GM18868 (cell line): ENCODE results near the gene CEP68.
"Not testable (repeated sequence)": the region's sequence is repeated elsewhere in the genome, so short reads cannot be mapped to it uniquely, and the experiment has no call there.

Experiments used
- ATAC-seq: cut with Tn5 transposase; IDR thresholded peaks from one replicate; pipeline ENCODE4 v1.9.1; 2021; ENCODE audit warnings: mild to moderate bottlenecking, moderate library complexity; ENCODE audit not compliant: unreplicated experiment

Gene CEP68

DNA sequence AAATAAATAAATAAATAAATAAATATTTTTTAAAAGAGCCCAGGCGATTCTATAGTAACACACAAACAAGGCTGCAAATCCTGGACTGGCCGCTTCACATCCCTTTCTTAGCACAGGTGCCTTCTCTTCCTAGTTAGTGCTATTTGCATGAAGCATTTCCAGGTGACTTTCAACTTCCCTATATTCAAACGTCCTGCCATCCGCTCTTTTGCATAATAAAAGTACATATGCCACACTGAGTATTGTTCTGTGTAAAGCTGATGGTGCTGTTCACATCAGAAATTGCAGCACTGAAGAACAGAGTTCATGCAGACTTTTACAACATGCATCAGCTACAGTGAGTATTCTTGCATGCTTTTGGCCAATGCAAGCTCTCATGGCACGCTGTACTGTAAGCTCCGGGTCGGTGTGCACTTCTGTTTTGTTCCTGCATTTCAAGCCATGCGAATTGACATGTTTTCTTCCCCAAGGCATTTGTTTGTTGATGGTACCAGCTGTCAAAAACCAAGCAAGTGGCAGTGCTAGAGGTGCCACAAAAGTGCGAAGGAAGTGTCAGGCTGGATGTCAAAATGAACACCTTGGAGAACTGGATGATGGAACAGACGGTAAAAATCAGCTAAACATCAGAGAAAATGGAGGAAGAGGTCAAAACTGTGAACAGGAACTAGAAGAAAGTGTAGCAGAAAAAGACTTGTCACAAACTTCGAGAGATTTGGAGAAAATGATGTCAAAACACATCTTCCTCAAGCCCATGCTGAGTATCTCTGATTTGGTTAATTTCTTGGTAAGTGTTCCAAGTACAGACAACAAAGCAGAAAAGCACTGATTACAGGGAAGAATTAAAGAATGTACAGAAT is 25.5 kb upstream of the CEP68 start:
- no peak for ATAC-seq

DNA sequence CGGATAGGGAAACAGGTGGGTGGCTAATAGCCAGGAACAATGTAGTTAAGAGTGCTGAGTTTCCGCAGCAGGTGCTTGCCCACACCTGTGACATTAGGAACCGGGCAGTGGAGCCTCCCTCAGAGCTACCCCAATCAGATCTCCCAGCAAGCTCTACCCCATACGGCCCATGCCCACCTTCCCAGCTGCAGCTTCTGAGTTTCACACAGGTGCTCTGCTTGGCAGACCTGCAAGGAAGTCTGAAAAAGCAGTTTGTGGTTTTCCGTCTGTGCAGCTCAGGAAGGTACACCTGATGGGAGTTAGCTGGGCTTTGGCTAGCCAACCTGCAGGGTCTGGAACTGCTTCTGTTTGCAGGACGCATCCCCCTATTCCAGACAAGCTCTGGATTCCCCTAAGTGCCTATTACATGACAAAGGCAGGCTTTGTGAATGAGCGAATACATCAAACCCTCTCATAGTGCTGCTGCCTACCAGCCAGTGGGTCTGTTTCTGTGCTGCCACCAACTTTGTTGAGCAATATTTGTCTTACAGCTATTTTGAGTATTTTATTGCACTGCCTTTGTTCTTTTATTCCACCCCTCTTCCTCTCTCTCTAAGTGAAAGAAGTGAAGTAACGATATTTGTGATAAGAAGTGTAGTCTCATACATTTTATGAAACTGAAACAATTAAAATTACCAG is 24.7 kb upstream of the CEP68 start:
- peak; percentile 27 for ATAC-seq

DNA sequence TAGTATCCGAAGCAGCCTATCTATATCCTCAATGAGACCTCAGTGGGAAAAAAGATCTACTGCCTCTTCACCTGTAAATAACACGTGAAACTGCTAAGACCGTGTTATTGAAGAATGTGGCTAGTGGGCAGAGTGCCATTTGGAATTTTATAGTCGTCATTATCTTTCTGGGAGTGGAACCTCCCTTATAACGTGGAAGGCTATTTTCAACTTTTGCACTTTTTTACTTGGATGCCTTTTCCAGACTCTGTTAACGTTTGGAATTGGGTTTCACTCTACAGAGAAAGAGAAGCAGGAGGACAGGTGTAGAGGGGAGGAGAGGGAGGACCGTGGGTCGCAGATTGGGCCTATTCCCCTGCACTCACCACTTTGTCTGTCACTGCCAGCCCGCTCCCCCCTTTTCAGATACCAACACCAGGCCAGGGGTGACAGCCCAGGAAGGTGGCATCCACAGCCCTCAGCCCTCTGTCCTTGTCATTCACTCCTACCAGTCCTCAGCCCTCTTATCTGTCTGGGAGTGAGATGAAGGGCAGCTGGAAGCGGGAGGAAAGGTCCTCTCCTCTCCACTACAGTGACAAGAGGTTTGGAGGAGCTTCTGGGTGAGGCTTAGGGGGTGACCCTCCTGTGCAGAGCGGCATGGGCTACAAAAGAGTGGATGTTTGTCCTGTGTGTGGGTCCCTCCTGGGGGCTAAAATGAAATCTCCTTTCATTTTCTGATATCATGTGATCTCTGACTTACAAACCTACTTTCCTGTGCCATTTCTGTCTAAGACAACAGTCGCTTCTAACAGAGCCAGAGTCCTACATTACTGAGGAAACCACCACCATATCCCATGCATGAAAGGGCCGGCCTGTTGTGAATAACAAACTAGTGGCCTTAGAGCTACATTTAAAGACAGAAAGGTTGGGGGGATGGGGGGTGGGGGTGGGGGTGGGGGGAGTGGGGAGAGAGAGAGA is 23.9 kb upstream of the CEP68 start:
- ATAC-seq = no peak

DNA sequence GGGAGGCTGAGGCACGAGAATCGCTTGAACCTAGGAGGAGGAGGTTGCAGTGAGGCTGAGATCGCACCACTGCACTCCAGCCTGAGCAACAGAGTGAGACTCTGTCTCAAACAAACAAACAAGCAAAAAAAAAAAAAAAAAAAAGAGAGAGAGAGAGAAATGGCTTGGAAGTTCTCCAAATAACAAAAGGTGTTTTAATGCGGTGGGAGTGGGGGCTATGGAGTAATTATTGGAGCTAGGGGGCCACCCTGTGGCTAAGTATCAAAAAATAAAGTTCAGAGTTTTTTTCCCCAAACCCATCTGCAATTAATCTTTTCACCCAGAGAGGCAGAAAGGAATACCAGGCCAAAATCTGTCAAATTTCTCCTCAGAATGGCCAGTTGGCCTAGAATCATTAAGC is 23.0 kb upstream of the CEP68 start:
- no peak for ATAC-seq

DNA sequence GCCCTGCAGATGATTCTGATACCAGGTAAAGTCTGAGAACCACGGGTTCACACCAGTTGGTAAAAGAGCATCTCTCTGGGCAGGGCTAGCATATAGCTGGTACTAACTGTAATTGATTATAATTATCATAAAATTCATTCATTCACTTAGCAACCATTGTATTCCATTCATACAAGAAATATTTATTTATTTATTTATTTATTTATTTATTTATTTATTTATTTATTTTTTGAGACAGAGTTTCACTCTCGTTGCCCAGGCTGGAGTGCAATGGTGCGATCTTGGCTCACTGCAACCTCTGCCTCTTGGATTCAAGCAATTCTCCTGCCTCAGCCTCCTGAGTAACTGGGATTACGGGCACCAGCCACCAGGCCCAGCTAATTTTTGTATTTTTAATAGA is 22.5 kb upstream of the CEP68 start:
- ATAC-seq = not testable (repeated sequence)

DNA sequence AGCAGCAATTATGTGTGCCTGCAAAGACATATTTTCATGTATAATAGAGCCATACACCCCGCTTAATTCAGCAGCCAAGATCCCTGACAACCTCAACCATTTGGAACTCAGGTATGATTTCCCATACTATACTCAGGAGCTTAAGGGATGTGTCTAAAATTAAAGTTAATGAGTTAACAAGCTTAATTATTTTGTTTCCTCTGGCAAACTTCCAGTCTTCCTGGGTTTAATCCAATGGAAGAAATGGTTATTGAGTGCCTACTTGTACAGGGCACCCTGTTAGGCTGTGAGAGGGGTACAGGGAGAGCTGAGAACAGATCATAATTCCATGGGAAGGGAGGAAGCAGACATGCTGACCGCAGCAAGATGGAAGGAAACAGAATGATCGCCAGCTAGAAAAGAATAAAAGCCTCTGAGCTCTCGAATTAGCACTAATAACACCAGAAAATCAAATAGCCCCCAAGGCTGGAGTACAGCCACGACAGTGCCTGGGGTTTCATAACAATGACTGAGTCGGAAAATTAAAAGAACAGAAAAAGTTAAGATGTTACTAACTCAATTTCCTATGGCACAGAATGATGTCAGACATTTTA is 20.8 kb upstream of the CEP68 start:
- ATAC-seq = no peak

DNA sequence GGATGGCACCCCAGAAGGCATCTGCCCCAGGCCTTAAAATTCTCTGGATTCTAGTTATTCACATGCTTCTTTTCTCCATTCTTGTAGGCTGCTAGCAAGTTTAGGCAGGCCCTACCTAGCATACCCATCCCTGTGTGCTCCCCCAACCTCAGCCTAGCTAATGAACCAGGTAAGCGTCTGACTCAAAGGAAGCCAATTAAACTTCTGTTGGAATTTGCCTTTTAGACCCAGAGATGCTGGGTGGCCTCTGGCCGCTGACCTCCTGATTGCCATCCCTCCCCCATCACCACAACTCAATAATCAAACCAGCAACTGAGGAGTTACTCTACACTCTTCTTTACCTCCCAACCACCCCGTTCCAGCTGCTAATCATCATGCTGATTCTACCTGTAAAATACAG is 19.0 kb upstream of the CEP68 start:
- ATAC-seq = no peak

DNA sequence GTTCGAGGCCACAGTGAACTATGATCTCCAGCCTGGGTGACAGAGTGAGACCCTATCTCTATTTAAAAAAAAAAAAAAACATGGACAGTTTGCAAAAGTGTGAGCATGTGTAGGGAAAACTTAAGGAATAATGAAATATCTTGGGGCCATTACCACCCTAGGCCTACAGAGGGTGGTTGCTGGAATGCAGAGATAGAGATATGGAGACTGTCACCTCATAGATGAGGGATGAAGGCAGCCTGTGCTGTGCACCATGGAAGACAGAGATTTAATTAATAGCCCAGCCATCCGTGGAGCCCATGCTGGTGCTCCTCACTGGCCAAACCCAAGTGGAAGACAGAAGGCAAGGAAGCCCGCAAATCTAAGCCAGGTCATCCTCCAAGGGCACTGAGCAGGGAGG is 16.6 kb upstream of the CEP68 start:
- no peak for ATAC-seq

DNA sequence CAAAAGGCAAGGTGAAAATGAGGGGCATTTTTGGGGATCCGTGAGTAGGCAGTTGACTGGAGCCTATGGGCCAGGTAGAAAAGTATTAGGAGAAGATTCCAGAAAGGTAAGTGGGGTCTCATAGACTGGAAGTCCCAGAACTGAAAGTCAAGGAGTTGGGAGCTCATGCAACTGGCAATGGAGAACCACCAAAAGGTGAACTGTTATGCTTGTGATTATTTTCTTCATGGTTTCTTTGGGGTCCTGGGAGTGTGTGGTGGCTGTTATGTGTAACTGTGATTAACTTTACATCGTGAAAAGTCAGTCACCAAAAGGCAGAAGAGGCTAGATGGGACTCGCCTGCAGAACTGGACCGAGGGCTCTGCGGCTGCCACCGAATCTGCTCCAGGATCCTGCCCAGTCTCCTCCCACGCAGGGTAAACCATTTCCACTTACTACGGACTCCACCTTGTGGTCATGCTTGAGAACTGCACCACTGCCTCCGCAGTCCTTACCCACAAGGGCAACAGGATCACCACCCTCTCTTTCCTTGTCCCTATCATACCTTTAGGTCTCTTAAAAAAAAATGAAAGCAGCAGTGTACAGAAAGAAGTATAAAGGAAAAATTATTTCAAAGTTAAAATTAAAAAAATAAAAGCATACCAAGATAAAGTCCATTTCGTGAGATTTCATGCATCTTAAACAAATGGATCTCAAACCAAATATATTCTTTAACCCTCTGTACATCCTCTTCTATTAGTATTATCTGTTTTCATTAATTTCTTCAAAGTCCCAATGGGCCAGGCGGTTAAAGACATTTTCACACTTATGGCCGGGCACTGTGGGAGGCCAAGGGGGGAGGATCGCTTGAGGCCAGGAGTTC is 15.6 kb upstream of the CEP68 start:
- peak; percentile 77 for ATAC-seq

DNA sequence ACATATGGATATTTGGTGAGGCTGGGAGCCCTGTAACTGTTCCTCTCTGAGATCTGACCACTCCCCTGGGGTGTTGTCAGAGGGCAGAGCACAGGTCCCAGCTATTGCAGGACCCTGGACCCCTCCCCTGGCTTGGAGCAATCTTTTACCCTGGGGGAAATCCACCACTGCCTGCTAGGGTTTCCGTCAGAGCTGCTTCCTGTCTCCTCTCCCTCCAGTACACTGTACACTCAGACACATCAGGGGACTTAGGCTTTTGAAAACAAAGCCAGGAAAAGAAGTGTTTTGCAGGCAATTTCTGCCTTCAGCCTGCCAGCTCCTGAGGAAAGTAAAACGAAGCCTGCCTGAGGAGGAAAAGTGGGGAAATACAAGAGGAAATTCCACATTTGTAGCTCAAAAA is 13.2 kb upstream of the CEP68 start:
- no peak for ATAC-seq

DNA sequence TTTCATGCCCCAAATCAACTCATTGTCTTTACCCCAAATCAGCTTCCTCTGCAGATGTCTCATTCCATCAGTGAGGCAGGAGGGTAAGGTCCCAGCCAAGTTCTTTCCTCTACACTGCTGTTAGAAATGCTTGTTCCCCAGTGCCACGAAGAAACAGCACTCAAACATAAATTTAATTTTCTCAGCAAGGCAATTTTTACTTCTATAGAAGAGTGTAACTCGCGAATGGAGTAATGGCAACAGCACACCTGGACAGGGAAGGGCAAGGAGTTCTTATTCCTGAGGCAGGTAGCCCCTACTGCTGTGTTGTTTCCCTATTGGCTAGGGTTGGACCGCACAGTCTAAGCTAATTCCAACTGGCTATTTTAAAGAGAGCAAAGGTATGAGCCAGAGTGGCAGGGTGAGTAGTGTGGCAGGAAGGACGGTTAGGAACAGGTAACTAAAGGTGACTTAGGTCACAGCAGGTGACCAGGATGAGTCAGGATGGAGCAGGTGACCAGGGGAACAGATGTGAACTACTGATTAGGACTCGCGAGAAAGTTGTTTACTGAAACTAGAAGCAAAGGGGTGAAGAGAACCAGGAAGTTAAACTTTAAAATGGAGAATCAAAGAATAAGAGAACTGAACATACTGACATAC is 12.0 kb upstream of the CEP68 start:
- no peak for ATAC-seq

DNA sequence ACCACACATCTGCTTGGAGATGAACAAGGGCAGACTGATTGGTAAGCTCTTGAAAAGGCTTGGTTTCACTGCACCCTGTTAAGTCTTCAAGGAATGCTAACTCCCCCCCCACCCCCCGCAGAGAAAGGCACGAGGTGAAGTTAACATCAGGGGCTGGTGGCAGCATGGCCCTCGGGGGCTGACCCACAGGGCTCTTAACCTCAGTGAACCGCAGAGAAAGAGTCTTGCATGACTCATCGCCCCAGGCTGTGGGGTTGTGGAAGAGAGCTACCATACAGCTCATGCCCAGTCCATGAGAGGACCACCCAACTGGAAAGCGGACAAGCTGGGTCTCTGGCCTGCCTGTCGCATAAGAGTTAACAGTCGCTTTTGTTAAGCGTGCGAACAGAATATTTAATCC is 10.6 kb upstream of the CEP68 start:
- no peak for ATAC-seq

DNA sequence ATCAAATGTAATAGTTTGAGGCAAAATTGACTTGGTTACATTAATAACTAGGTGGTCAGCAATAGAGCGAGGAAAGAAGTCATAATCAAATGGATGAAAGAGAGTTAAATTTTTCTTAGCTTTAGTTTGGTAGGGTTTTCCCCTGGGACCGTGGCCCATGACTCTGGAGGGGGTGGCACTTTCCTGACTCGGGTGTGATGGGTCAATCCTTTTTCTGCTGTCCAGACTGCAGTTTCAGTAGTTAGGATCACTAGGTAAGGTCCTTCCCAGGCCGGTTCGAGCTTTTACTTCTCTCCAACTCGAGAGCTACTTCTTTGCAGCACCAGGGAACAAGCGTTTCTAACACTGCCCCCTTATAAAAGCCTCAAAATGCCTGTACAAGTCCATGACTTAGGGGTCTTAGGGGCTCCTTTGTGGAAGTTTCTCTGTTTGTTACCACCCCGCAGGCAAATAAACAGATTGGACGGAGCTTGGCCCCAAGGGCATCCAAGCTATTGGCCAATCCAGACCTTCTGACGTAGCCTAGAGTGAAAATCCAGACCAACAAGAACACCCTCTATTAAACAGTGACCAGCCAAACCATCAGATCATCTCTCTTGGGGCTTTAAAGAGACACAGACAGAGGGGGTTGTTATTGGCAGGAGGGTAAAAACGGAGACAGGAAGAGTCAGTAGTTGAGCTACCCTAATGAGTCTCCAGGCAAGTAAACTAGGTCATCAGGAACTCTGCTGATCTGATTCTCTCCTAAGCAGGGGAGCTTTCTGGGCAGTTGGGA is 9.4 kb upstream of the CEP68 start:
- ATAC-seq = no peak

DNA sequence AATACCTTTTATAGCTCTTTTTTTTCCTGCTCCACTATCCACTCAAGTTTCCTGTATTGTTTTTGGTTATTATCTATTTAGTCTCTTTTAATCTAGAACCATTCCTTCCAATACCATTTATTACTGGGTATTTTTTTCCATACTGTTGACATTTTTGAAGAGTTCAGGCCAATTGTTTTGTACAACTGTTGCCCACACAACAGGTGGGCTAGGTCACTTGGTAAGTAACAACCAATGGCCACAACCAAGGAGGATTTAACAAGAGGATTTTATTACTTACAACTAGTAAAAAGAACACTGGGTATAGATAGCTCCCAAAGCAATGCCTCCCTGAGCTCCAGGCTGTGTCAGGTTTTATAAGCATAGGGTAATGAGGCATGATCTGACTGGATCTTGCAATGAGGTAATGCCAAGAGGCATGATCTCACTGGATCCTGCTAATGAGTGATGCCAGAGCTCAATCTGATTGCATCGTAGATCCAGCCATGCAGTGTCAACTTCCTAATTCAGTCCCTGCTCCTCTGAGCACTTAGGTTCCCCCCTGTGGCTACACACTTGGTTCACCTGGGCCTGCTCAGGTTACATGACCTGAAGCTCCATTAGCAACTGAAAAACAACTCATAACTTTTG is 7.1 kb upstream of the CEP68 start:
- no peak for ATAC-seq

DNA sequence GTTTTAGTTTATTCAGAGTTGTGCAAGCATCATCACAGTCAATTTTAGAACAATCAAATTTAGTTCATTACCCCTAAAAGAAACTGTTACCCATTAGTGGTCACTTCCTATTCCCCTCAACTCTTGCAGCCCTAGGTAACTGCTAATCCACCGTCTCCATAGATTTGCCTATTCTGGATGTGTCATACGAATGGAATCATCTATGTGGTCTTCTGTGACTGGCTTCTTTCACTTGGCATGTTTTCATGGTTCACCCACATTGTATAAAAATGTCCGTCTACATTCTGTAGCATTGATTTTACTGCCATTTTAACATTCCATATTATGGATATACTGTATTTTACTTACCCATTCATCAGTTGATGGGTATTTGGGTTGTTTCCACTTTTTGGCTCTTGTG is 5.3 kb upstream of the CEP68 start:
- no peak for ATAC-seq

DNA sequence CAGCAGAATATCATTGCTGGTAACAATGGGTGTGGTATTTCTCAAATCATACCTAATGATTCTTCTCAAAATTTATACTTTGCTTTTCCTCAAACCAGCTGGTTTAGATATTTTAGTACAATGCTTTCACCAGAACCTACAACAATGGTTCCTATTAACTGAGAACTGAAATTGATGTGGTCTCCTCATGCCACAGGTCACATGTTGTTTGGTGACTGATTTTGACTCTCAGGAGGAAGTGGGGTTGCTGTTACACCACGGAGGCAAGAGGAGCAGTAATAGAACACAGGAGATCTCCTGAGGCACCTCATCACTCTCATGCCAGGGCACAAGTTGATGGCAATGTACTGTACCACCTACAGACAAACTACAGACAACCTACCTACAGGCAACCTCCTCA is 3.0 kb upstream of the CEP68 start:
- ATAC-seq = peak; percentile 55

DNA sequence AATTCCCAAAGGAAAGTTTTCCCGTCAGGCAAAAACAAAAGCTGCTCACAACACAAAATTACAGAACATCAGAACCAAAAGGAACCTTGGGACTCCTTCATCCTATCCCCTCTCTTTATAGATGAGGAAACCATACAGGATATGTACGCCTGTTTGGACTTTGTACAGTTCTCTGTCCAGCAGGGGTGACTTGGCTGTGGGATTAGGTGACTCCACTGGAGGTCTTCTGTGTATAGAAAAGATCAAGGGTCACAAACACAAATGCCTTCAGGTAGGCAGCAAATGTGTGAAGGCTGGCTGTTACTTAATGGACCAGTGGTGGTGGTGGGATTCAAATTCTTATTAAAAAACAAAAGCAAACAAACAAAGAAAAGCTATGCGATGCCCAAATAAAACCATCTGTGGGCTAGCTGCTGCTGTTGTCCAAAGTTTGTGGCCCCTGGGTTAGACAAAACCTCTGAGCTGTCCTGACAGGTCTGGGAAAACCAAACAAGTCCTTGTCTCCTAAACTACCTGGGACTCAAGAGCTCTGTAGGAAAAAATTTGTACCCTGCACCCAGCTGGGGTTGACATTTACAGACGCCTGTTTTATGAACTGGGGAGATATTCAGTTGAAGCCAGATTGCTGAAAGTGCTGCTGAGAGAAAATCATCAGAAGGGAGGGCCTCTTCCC is 1.3 kb upstream of the CEP68 start:
- ATAC-seq = no peak
